ENCODE results near the gene NAA20. TPM values are rescaled to one million over a fixed set of nuclear protein-coding genes. Genes with fewer than 3 reads are reported as not detected.

NAA20 gene
- total RNA-seq, 1 donor from 2014 or later = 59.2 TPM

GRCh38 chr20:20005342-20005741 lies 11.8 kb upstream of the NAA20 start:
- no peak for ATAC-seq (ENCODE audit: poor library complexity)
- intact Hi-C loops (cut with DNase I) = no loop called here
- no peak for DNase-seq

DNA sequence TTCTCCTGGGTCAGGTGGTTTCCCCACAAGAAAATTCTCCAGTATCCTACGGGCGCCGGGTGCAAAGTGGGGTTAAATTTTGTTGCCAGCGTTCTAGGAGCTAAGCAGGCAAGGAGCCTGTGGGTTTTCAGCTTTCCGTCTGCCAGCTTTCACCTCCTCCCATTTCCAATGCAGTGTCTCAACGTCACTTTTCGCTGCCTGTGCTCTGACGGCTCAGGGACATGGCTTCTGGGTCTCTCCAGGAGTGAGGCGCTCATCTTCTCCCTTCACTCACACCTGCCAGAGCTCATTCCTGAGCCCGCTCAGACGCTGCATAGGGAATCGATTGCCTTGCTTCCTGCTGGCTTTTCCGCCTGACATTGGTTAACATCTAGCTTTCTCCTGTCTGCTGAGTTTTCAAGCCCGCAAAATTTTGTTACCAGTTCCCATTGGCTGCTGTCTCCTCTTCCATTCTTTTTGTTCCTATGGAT lies 7.3 kb upstream of the NAA20 start:
- intact Hi-C loops (cut with DNase I) = no loop called here
- ATAC-seq (ENCODE audit: poor library complexity) (no peak), DNase-seq (no peak)

- DNase-seq (no peak), ATAC-seq (ENCODE audit: poor library complexity) (peak; percentile 45)
- intact Hi-C loops (cut with DNase I) = no loop called here
Measured at GRCh38 chr20:20010639-20011500, 6.3 kb upstream of the NAA20 start.

DNA sequence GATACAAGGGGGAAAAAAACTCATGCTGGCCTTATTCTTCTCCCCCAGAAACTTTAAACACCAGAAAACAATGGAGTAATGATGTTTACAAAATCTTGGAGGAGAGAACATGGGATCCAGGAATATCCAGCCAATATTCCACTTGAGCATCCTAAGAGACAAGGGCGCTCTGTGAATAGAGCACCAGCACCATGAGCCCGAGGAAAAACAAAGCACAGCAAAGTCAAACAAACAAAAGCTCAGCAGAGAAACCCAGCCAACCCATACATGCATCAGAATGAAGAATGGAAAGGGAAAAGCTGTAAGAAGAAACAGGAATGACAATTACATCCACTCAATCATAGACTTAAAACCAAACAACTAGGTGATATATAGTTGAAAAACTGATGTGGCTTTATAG lies 4.6 kb upstream of the NAA20 start:
- ATAC-seq (ENCODE audit: poor library complexity) (no peak), DNase-seq (no peak)
- intact Hi-C loops (cut with DNase I) = no loop called here

DNA sequence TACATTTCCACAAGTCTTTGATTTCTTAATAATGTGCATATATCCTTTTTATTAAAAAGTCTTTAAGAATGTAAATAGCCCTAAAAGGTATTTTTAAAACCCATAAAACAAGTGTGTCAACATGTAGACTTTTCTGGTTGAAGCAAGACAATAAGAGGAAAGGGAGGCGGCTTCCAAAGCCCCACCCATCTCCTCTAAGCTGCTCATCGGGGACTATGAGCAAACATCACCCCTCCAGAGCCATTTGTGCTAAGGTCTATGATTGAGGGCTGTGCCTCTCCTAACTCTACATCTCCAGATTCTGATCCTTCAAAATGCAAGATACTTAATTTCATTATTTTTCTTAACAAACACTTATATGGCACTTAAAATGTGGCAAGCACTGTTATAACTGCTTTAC lies 2.5 kb upstream of the NAA20 start:
- DNase-seq (no peak), ATAC-seq (ENCODE audit: poor library complexity) (no peak)
- intact Hi-C loops (cut with DNase I) = no loop called here

DNA sequence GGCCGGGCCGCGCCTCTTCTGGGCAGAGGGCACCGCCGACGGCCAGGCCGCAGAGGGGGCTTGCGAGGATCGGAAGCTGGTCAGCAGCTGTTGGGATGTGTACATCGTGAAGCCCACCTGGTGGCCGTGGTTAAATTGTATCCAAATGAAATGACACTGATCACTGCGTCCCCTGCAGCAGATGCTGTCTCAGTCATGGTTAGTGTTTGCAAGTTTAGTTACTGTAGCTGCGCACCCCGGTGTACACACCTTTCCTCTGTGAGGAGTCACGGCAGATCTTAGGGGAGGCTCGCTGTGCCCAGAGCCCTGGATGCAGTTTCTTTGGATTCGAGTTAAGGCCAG lies 653 bp downstream of the NAA20 start:
- intact Hi-C loops (cut with DNase I) = no loop called here
- ATAC-seq (ENCODE audit: poor library complexity) (peak; percentile 1), DNase-seq (no peak)

GRCh38 chr20:20018366-20018765 lies 1.2 kb downstream of the NAA20 start:
- DNase-seq (no peak), ATAC-seq (ENCODE audit: poor library complexity) (no peak)
- intact Hi-C loops (cut with DNase I) = no loop called here

GRCh38 chr20:20019123-20019522 lies 2.0 kb downstream of the NAA20 start:
- intact Hi-C loops (cut with DNase I) = no loop called here
- ATAC-seq (ENCODE audit: poor library complexity) (no peak), DNase-seq (no peak)

- DNase-seq = no peak
- ATAC-seq (ENCODE audit: poor library complexity) = no peak
- intact Hi-C loops (cut with DNase I) = no loop called here
Measured at GRCh38 chr20:20020908-20021307, 3.7 kb downstream of the NAA20 start.

DNA sequence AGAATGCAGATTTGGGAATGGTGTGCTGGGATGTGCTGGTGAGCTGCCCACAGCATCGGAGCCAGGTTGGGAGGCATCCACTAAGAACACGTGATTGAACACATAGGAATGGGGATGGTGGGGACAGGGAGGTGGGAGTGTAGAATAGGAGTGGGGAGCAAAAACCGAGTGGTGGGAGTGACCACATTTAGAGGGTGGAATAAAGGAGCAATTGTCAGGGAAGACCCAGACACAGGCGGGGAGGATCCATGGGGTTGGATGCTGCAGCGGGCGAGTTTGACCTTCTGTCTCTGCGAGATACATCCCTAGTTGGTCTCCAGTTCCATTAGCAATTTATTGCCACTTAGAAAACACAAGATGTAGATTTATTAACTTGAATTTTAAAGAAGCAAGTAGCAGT lies 4.7 kb downstream of the NAA20 start:
- ATAC-seq (ENCODE audit: poor library complexity) (no peak), DNase-seq (no peak)
- intact Hi-C loops (cut with DNase I) = no loop called here

- DNase-seq = no peak
- intact Hi-C loops (cut with DNase I) = no loop called here
- ATAC-seq (ENCODE audit: poor library complexity) = no peak
Measured at GRCh38 chr20:20022498-20022897, 5.3 kb downstream of the NAA20 start.

- no peak for DNase-seq
- ATAC-seq (ENCODE audit: poor library complexity) = no peak
- intact Hi-C loops (cut with DNase I) = no loop called here
Measured at GRCh38 chr20:20023395-20023794, 6.2 kb downstream of the NAA20 start.

GRCh38 chr20:20024942-20025341 lies 7.8 kb downstream of the NAA20 start:
- no peak for DNase-seq
- intact Hi-C loops (cut with DNase I) = no loop called here
- no peak for ATAC-seq (ENCODE audit: poor library complexity)

DNA sequence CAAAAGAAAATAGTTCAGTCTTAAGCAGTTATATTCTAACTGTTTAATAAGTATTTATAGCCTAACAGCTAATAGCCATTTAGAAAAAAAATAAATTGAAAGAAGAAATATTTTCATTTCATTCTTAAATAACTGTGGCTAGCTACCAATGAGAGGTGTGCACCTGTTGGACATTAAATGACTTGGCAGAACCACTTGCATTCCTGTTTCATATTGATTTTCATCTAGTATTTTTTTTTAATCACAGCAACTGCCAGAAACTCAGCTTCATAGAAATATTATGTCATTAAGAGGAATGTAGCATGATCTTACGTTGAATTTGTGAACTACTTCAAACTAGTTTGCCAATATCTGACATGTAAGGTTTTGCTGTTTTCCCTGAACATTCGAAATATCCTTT lies 10.1 kb downstream of the NAA20 start:
- intact Hi-C loops (cut with DNase I) = no loop called here
- no peak for ATAC-seq (ENCODE audit: poor library complexity)
- DNase-seq = no peak

DNA sequence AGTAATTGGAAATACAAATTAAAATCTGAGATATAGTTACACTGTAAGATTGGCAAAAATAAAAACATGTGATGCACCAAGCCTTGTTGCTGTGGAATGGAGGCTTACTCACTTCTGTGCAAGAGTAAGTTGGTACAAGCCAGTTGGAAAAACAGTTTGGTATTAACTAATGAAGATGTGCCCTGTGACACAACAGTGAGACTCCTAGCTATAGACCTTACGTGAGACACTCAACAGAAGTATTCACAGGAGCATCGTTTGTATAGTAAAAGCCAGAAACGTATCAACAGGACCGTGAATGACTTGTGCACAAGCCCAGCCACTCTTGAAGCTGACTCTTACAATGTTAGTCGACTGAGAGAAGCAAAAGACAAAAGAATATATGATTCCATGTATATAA lies 14.6 kb downstream of the NAA20 start:
- intact Hi-C loops (cut with DNase I) = no loop called here
- ATAC-seq (ENCODE audit: poor library complexity) = no peak

GRCh38 chr20:20034486-20034885 lies 17.3 kb downstream of the NAA20 start:
- no peak for ATAC-seq (ENCODE audit: poor library complexity)
- DNase-seq = no peak
- intact Hi-C loops (cut with DNase I) = no loop called here

More for the DNA sequence above, 14.6 kb downstream of the NAA20 start:
- no peak for DNase-seq

DNA sequence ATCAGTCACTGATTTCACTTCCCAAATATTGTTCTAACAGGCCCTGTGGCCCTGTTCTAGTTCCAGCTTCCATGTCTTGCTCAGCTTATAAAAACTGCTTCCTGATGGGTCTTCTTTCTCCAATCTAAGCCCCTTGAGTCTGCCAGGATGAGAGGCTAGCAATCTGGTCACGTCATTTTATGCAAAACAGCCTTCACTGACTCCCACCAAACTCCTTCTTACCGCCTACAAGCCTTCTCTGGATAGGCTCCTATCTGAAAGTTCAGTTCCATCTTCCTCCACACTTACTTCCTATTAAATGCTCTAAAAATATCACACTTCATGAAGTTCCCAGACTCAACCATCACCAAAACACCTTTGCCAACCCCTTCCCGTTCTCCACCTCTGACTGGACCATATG lies 19.6 kb downstream of the NAA20 start:
- no peak for DNase-seq
- ATAC-seq (ENCODE audit: poor library complexity) = no peak
- intact Hi-C loops (cut with DNase I) = no loop called here

DNA sequence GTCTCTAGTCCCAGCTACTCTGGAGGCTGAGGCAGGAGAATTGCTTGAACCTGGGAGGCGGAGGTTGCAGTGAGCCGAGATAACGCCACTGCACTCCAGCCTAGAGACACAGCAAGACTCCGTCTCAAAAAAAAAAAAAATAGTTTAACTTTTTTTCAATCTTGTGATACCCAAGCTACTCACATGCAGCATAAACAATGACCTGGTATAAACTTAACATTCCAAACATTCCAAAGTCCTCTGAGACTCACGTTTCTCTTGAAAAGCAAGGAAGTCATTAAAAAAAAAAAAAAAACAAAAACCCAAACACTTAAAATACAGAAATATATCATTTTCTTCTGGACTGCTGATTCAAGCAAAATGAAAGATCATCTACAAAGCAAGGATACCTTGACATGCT lies 20.8 kb downstream of the NAA20 start:
- intact Hi-C loops (cut with DNase I) = no loop called here
- DNase-seq (no peak), ATAC-seq (ENCODE audit: poor library complexity) (no peak)

DNA sequence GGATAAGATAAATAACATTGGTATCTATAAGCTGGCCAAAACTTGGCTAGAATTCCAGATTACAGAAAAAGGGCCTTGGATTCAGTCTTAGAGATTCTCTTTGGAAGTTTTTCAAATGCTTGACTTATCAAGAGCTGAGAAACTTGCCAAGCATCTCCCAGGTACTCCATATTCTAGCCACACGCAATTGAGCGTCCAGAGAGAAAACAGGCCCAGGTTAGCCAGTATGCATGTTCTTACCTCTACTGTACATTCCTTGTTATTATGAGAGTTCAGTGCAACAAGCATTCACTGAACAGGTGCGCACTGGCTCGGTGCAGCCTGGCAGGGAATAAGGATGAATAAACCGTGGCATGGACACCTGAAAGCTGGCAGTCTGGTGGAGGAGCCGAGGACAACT lies 21.4 kb downstream of the NAA20 start:
- ATAC-seq (ENCODE audit: poor library complexity) = no peak
- intact Hi-C loops (cut with DNase I) = no loop called here
- no peak for DNase-seq

GRCh38 chr20:20039752-20040387 lies 22.7 kb downstream of the NAA20 start:
- ATAC-seq (ENCODE audit: poor library complexity) = no peak
- intact Hi-C loops (cut with DNase I) = no loop called here
- DNase-seq = no peak

- ATAC-seq (ENCODE audit: poor library complexity) (no peak), DNase-seq (no peak)
- intact Hi-C loops (cut with DNase I) = no loop called here
Measured at GRCh38 chr20:20051767-20052073, 34.6 kb downstream of the NAA20 start.
